Breast epithelium (tissue), 3 donors: ENCODE measurements around the gene CA5B.

Source experiments
- CTCF ChIP-seq, 3 donors: fragments of 450-650 bp; IDR thresholded peaks; one replicate each; pipeline ENCODE4 v1.5.1; 2016 to 2017; ENCODE audit warnings: antibody characterized with exemption in 3 of 3, mild to moderate bottlenecking in 3 of 3, moderate library complexity in 3 of 3
- POLR2A ChIP-seq: fragments of 450-650 bp; IDR thresholded peaks from one replicate; pipeline ENCODE4 v1.6.1; 2016; ENCODE audit warnings: antibody characterized with exemption, mild to moderate bottlenecking, moderate library complexity
- POLR2AphosphoS5 ChIP-seq, 3 donors: sonication (generic); formaldehyde crosslinking; IDR thresholded peaks; one replicate each; pipeline ENCODE4 v1.6.1; 2017; ENCODE audit warnings: antibody characterized with exemption in 3 of 3

DNA sequence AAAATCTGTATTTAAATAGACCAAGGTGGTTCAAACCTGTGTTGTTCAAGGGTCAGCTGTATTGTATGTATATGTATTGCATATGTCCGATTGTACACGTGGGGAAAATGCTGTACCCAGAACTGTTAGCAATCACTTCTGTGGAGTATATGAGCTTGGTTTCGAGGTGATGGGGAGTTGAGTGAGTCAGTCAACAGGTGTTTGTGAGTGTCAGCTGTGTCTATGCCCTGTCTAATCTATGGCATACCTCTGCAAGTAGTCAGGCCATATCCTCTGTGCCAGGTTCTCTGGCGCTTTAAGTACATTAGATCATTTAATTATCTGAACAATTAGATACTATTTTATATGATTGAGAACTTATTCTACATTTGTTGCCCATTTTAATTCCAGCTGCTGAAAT, 59.6 kb downstream of the CA5B start:
- TF ChIP-seq POLR2A: no peak
- TF ChIP-seq CTCF (IDR thresholded peaks at IDR 0.05): no peak
- TF ChIP-seq POLR2AphosphoS5 (IDR thresholded peaks at IDR 0.05): no peak
